Measurements from ENCODE around the gene RPUSD3. TPM values are rescaled to one million over a fixed set of nuclear protein-coding genes. Genes with fewer than 3 reads are reported as not detected.

The RPUSD3 gene
- total RNA-seq, 2 donors from 2014 or later: 56.9 to 67.1 TPM

DNA sequence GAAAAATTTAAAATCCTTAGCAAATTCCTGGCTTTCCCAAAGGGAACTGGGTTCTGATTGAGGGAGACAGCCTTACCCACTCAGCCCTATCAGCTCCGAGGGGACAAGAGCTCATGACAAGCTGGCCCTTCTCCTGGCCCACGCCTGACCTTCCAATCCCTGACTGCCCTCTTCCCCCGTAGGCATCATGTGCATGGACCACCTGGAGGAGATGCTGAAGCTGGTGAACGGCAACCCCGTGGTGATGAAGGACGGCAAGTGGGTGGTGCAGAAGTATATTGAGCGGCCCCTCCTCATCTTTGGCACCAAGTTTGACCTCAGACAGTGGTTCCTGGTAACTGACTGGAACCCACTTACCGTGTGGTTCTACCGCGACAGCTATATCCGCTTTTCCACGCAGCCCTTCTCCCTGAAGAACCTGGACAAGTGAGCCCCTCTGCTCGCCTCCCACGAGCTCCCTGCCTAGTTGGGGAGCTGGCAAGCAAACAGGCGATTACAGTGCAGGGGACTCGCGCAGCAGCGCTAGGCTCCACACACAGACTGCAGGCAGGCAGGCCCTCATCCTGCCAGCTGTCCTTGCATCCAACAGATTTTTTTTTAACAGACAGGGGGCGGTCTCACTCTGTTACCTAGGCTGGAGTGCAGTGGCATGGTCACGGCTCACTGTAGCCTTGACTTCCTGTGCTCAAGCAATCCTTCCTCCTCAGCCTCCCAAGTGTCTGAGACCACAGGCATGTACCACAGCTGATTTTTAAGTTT is 16.8 kb downstream of the RPUSD3 start:
- Mint-ChIP-seq H3K27ac (no peak overlapping the region), H3K36me3 (ENCODE audit: low read depth) (peaks cover 3% of the 10 kb centered on the region), H3K4me3 (no peak overlapping the region), H3K9me3 (no peaks in the 10 kb centered on the region), H3K4me1 (no peaks in the 10 kb centered on the region), H3K27me3 (ENCODE audit: insufficient read depth) (no peaks in the 10 kb centered on the region)
- H3K27ac ChIP-seq (ENCODE audit: low read depth, low read length): no peak overlapping the region
- no peaks in the 10 kb centered on the region for H3K27me3 ChIP-seq (ENCODE audit: control insufficient read depth, insufficient read depth, low read length, poor library complexity, severe bottlenecking)
- no peaks in the 10 kb centered on the region for H3K36me3 ChIP-seq (ENCODE audit: control insufficient read depth, insufficient read depth, low read length)
- H3K9ac ChIP-seq (ENCODE audit: extremely low read depth, low read length, poor library complexity, severe bottlenecking): no peak overlapping the region
- 85 to 86% methylated on average over 19 to 20 of the region's 20 CpGs for WGBS, 2 experiments (ENCODE audit: insufficient coverage in 1 of 2, insufficient read length in 1 of 2)
- H3K4me3 ChIP-seq (ENCODE audit: low read length): no peak overlapping the region
- TF ChIP-seq, protein P1, sequence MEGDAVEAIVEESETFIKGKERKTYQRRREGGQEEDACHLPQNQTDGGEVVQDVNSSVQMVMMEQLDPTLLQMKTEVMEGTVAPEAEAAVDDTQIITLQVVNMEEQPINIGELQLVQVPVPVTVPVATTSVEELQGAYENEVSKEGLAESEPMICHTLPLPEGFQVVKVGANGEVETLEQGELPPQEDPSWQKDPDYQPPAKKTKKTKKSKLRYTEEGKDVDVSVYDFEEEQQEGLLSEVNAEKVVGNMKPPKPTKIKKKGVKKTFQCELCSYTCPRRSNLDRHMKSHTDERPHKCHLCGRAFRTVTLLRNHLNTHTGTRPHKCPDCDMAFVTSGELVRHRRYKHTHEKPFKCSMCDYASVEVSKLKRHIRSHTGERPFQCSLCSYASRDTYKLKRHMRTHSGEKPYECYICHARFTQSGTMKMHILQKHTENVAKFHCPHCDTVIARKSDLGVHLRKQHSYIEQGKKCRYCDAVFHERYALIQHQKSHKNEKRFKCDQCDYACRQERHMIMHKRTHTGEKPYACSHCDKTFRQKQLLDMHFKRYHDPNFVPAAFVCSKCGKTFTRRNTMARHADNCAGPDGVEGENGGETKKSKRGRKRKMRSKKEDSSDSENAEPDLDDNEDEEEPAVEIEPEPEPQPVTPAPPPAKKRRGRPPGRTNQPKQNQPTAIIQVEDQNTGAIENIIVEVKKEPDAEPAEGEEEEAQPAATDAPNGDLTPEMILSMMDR (conservative IDR thresholded peaks at IDR 0.05): peak; percentile 73
- no peaks in the 10 kb centered on the region for H3K9me3 ChIP-seq (ENCODE audit: control insufficient read depth, low read length)
- DNase-seq: peak; percentile 84
- no peaks in the 10 kb centered on the region for H3K4me1 ChIP-seq (ENCODE audit: control insufficient read depth, insufficient read depth, low read length)

DNA sequence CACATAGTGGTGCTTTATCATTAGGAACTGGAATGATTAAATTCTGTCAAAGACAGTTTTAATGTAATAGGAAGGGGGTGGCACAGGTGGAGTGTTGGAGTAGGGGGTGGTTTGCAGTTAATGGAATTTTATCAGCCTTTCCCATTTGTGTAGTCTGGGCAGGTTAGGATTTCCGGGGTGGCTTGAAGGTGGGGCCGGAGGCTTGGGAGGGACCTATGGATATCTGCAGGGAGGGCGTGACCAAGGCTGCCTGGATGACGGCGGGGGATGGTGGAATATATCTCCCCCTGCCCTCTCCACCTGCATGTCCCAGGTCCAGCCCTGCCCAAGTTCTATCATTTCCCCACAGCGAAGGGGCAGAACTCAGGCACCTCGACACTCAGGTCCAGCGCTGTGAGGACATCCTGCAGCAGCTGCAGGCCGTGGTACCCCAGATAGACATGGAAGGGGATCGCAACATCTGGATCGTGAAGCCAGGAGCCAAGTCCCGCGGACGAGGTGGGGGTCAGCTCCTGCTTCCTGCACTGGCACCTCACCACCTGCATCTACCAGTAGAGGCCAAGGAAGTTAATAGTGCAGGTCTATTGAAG is 18.3 kb downstream of the RPUSD3 start:
- TF ChIP-seq, protein P1 (conservative IDR thresholded peaks at IDR 0.05): no peak
- no peak overlapping the region for H3K4me3 ChIP-seq (ENCODE audit: low read length)
- no peak overlapping the region for H3K4me3 Mint-ChIP-seq
- no peak overlapping the region for H3K9ac ChIP-seq (ENCODE audit: extremely low read depth, low read length, poor library complexity, severe bottlenecking)
- 83 to 88% methylated on average over 10 to 14 of the region's 14 CpGs for WGBS, 2 experiments (ENCODE audit: insufficient coverage in 1 of 2, insufficient read length in 1 of 2)
- no peaks in the 10 kb centered on the region for H3K9me3 ChIP-seq (ENCODE audit: control insufficient read depth, low read length)
- no peak overlapping the region for H3K27ac Mint-ChIP-seq
- no peaks in the 10 kb centered on the region for H3K27me3 ChIP-seq (ENCODE audit: control insufficient read depth, insufficient read depth, low read length, poor library complexity, severe bottlenecking)
- H3K27me3 Mint-ChIP-seq (ENCODE audit: insufficient read depth): no peaks in the 10 kb centered on the region
- no peak overlapping the region for H3K27ac ChIP-seq (ENCODE audit: low read depth, low read length)
- H3K36me3 ChIP-seq (ENCODE audit: control insufficient read depth, insufficient read depth, low read length): no peaks in the 10 kb centered on the region
- no peaks in the 10 kb centered on the region for H3K4me1 Mint-ChIP-seq
- no peak for DNase-seq
- H3K36me3 Mint-ChIP-seq (ENCODE audit: low read depth): peaks cover 3% of the 10 kb centered on the region
- H3K9me3 Mint-ChIP-seq: no peaks in the 10 kb centered on the region
- H3K4me1 ChIP-seq (ENCODE audit: control insufficient read depth, insufficient read depth, low read length): no peaks in the 10 kb centered on the region

DNA sequence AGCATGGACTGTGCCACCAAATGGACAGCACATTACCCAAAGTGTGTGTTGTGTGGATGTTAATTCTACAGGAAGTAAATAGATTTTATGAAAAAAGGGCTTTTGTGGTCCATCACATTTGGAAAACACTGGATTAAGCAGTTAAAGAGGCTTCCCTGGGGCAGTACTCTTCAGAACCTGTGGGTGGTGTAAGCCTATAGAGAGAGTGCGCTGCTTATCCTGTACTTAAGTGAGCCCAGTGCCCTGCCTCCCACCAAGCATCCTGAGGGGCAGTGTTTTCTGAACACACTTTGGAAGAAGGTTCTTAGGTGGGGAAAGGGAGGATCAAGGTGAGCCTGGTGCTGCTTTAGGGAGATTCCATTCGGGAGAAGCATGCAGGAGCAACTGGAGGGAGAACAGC is 22.9 kb downstream of the RPUSD3 start:
- Mint-ChIP-seq H3K9me3 (no peaks in the 10 kb centered on the region), H3K4me3 (no peak overlapping the region), H3K4me1 (no peaks in the 10 kb centered on the region), H3K36me3 (ENCODE audit: low read depth) (no peaks in the 10 kb centered on the region), H3K27ac (no peak overlapping the region), H3K27me3 (ENCODE audit: insufficient read depth) (no peaks in the 10 kb centered on the region)
- no peak overlapping the region for H3K27ac ChIP-seq (ENCODE audit: low read depth, low read length)
- no peak overlapping the region for H3K4me3 ChIP-seq (ENCODE audit: low read length)
- no peak overlapping the region for H3K9ac ChIP-seq (ENCODE audit: extremely low read depth, low read length, poor library complexity, severe bottlenecking)
- H3K4me1 ChIP-seq (ENCODE audit: control insufficient read depth, insufficient read depth, low read length): no peaks in the 10 kb centered on the region
- TF ChIP-seq, protein P1 (conservative IDR thresholded peaks at IDR 0.05): peak; percentile 79
- H3K27me3 ChIP-seq (ENCODE audit: control insufficient read depth, insufficient read depth, low read length, poor library complexity, severe bottlenecking): no peaks in the 10 kb centered on the region
- DNase-seq: peak; percentile 74
- no peaks in the 10 kb centered on the region for H3K9me3 ChIP-seq (ENCODE audit: control insufficient read depth, low read length)
- H3K36me3 ChIP-seq (ENCODE audit: control insufficient read depth, insufficient read depth, low read length): no peaks in the 10 kb centered on the region
- WGBS, 2 experiments (ENCODE audit: insufficient coverage in 1 of 2, insufficient read length in 1 of 2): 25 to 46% methylated on average over 1 to 2 of the region's 2 CpGs

All from endodermal cell (in vitro differentiated cells).